Activated naive CD4-positive, alpha-beta T cell treated with anti-CD3 and anti-CD28 coated beads, Interleukin-2, amount 50 U/mL, for 72 hours (primary cell): ENCODE results near the gene MAN1A1. TPM values are rescaled to one million over a fixed set of nuclear protein-coding genes. Genes with fewer than 3 reads are reported as not detected.

Source experiments
- ATAC-seq, 2 donors: fragments of 150-1000 bp; cut with Tn5 transposase; 2 replicates each; pipeline ENCODE4 v1.10.0; 2021; ENCODE audit warnings: mild to moderate bottlenecking in 2 of 2, moderate library complexity in 2 of 2
- DNase-seq, 2 donors: peaks; one replicate each; pipeline ENCODE4 v3.0.0; 2021 to 2022; ENCODE audit warnings: low spot score in 2 of 2
- H3K27ac Mint-ChIP-seq, 2 donors: one replicate each; pipeline ENCODE4 v1.8.0; 2022; ENCODE audit warnings: mild to moderate bottlenecking in 2 of 2, mixed read lengths in 2 of 2
- H3K36me3 Mint-ChIP-seq, 2 donors: one replicate each; pipeline ENCODE4 v1.8.0; 2022; ENCODE audit warnings: mixed read lengths in 2 of 2
- H3K9me3 Mint-ChIP-seq, 2 donors: one replicate each; pipeline ENCODE4 v1.8.0; 2022; ENCODE audit warnings: mixed read lengths in 2 of 2
- total RNA-seq, 2 donors: library from RNA; stranded (reverse); gene quantifications; one replicate each; pipeline ENCODE4 v1.2.3, GENCODE V29; 2022

MAN1A1 gene
- total RNA-seq, 2 donors from 2014 or later, result 18.6 to 25.9 TPM

DNA sequence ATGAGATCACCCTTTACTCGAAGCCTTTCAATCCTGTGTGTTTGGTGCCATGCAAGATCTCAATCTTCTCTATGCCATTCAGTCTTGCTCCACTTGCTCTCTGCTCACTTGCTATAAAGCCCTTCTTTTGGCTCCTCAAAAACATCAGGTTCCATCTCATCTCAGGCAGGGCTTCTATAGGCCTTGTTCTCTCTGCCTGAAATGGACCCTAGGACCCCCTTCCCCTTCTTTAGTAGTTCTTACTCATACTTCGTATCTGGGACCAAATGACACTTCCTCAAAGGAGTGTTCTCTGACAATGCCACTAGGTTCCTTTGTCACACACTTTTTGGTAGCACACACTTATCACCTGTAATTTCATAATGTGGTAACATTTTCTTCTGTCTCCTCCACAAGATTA lies 154.4 kb downstream of the MAN1A1 start:
- Mint-ChIP-seq H3K9me3 (no peaks in the 10 kb centered on the region), H3K36me3 (peaks cover 5 to 11% of the 10 kb centered on the region in 2 donors), H3K27ac (no peak overlapping the region)
- no peak for DNase-seq
- no peak for ATAC-seq

DNA sequence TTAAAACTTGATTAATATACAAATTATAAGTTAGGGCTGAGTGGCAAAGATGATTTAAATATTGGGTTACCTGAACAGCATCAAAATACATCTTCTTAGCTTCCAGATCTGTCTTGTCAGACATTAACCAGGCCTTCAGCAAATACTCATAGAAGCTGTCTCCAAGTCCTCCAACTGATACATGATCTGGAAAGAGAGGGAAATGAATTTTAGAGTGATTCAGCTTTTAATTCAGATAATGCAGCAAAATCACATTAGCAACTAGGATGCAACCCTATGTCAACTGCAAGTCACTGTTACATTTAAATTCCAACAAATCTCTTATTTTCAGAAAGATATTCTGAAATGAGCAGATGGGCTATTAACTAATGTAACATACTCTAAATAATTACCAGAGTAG lies 155.9 kb downstream of the MAN1A1 start:
- H3K9me3 Mint-ChIP-seq, result no peaks in the 10 kb centered on the region
- DNase-seq, result no peak
- H3K27ac Mint-ChIP-seq, result no peak overlapping the region
- peaks cover 5 to 11% of the 10 kb centered on the region in 2 donors for H3K36me3 Mint-ChIP-seq
- no peak for ATAC-seq

- DNase-seq (no peak), ATAC-seq (no peak)
- H3K27ac Mint-ChIP-seq, result no peak overlapping the region
- no peaks in the 10 kb centered on the region for H3K9me3 Mint-ChIP-seq
- peaks cover 5 to 9% of the 10 kb centered on the region in 2 donors for H3K36me3 Mint-ChIP-seq
Measured at GRCh38 chr6:119192200-119192599, 157.4 kb downstream of the MAN1A1 start.

- H3K9me3 Mint-ChIP-seq, result no peaks in the 10 kb centered on the region
- no peak overlapping the region for H3K27ac Mint-ChIP-seq
- DNase-seq (no peak), ATAC-seq (no peak)
- H3K36me3 Mint-ChIP-seq, result peaks cover 0 to 5% of the 10 kb centered on the region in 2 donors
Measured at GRCh38 chr6:119190176-119190575, 159.4 kb downstream of the MAN1A1 start.

DNA sequence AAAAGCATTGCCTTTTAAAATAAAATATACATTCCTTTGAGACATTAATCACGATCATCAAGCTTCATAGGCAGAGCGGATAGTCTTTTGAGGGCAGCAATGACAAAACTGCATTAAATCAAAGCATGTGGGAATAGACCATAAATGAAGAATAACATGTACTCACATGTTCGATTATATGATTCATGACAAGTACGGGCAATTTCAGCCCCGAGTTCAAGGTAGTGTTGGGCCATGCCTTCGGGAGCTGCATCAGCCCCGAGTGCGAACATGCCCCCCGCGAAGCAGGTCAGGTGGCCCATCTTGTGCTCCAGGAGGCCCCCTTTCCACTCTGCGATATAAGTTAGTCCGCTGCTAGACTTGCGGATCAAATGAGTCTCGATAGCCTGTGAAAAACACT lies 160.1 kb downstream of the MAN1A1 start:
- no peak for DNase-seq
- Mint-ChIP-seq H3K9me3 (no peaks in the 10 kb centered on the region), H3K27ac (no peak overlapping the region), H3K36me3 (peaks cover 0 to 5% of the 10 kb centered on the region in 2 donors)
- no peak for ATAC-seq

DNA sequence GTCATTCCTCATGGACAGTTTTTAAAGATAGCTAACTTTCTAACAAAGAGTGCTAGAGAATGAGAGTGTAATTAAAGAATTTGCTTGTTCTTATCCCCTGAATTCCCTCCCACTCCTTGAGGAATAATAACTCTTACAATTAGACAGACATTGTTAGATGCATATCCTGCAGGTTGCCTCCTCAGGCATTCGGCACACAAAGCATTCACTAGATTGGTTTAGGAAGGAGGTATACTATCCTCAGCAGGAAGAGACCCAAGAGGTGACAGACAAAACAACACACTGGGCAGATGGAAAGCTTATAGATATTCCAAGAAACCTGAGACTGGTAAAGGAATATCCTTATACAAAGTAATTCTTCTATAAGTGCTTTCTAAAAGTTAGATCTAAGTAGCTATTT lies 162.0 kb downstream of the MAN1A1 start:
- Mint-ChIP-seq H3K9me3 (no peaks in the 10 kb centered on the region), H3K36me3 (no peaks in the 10 kb centered on the region), H3K27ac (no peak overlapping the region)
- no peak for DNase-seq
- ATAC-seq, result no peak

- no peak for DNase-seq
- Mint-ChIP-seq H3K9me3 (no peaks in the 10 kb centered on the region), H3K27ac (no peak overlapping the region), H3K36me3 (no peaks in the 10 kb centered on the region)
- no peak for ATAC-seq
Measured at GRCh38 chr6:119186490-119186889, 163.1 kb downstream of the MAN1A1 start.

DNA sequence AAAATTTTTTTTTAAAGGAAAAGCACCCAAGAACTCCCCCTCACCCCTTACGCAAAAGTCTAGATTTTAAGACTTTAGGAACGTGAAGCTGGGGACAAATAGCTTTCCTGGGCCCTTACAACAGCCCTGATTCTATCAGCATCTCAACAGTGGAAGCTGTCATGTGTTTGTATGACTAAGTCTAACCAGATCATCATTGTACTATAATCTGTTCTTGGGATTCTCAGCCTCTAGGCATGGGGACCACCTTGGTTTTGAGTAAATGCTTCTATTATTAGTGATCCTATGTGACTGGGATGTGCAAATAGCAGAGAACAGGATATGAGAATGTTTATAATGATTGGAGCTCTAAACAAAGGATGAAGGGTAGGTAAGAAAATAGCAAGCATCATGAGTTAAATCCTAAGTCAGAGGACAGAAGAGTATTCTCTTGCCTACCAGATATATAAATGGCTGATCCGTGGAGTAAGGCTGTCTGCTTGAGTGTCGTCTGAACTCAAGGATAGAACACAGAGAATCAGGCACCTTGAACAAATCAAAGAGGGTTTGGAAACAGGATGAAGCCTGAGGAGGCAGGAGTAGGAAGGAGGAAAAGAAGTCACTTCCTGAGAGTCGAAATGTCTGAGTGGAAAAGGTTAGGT lies 165.4 kb downstream of the MAN1A1 start:
- no peaks in the 10 kb centered on the region for H3K9me3 Mint-ChIP-seq
- DNase-seq (no peak), ATAC-seq (no peak)
- H3K27ac Mint-ChIP-seq, result no peak overlapping the region
- no peaks in the 10 kb centered on the region for H3K36me3 Mint-ChIP-seq

DNA sequence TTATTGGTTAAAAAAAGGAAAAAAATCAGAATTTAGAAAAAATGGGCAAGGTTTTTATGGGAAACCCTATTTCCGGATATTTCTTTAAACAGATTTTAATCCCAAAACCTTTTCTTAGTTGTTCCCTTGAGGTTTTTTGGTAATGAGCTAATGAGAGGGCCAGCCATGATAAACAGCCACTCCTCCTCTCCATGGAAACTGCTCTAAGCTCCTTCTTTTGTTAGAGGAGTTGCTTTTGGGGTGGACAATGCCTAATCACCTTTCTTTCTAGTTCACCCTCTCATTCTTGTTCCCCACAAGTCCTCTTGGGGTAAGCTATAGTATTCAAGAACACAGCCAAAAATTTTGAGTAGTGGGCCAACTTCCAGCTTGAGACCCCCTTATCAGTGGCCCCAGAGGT lies 166.1 kb downstream of the MAN1A1 start:
- ATAC-seq (no peak), DNase-seq (no peak)
- Mint-ChIP-seq H3K36me3 (no peaks in the 10 kb centered on the region), H3K27ac (no peak overlapping the region), H3K9me3 (no peaks in the 10 kb centered on the region)

DNA sequence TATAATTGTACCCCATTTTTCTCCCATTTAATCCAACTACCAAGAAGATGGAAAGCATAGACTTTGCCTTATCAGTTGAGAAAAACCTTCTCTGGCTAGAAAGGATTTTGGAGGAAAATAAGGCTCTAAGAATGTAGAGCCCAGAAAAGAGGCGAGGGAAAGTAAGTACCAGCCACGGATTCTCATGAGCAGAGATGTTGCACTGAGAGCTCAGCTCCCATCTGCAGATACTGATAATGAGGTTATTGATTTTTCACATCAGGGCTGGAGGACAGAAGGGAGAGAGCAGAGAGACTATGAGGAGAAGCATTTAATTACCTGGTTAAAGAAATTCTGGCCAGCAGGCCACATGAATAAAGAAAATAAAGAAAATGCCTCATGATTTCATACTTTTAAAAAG lies 166.7 kb downstream of the MAN1A1 start:
- ATAC-seq, result no peak
- DNase-seq, result no peak
- Mint-ChIP-seq H3K9me3 (no peaks in the 10 kb centered on the region), H3K36me3 (no peaks in the 10 kb centered on the region), H3K27ac (no peak overlapping the region)

DNA sequence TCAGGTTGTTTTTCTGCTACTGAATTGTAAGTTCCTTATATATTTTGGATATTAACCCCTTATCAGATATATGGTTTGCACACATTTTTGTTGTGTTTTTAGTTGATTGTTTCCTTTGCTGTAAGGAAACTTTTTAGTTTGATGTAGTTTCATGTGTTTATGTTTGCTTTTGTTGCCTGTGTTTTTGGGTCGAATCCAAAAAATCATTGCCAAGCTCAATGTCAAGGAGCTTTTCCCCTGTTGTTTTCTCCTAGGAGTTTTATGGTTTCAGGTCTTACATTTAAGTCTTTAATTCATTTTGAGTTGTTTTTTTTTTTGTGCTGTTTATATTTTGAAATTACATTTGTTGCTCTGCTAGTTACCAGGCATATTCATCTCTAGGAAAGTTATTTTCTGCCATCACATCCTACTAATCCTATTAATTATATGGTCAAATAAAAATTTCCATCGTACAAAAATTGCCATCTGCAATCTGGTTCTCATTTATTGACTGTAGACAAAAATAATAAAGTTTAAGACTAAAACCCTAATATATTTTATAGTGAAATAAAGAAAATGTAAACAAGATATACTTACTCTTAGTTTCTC lies 167.3 kb downstream of the MAN1A1 start:
- DNase-seq, result no peak
- no peak for ATAC-seq
- H3K36me3 Mint-ChIP-seq, result no peaks in the 10 kb centered on the region

DNA sequence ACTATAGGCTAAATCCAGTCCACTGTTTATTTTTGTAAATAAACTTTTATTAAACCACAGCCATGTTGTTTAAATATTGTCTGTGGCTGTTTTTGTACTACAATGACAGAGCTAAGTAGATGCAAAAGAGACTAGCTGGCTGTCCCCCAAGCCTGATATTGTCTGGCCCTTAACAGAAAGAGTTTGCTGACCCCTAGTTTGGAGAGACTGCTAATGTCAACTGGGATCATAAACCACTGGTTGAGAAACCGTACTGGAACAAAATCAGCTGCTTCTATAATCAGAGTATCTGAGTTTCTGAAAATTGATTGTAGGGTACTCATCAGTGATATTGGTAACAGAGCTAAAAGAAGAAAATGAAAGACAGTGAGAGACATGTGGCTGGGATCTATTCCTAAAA lies 168.5 kb downstream of the MAN1A1 start:
- DNase-seq (no peak), ATAC-seq (no peak)
- no peaks in the 10 kb centered on the region for H3K9me3 Mint-ChIP-seq
- no peaks in the 10 kb centered on the region for H3K36me3 Mint-ChIP-seq
- H3K27ac Mint-ChIP-seq, result no peak overlapping the region

More for the DNA sequence above, 167.3 kb downstream of the MAN1A1 start:
- no peaks in the 10 kb centered on the region for H3K9me3 Mint-ChIP-seq
- H3K27ac Mint-ChIP-seq, result no peak overlapping the region

- no peak overlapping the region for H3K27ac Mint-ChIP-seq
- ATAC-seq (peak; percentile 29 to 35), DNase-seq (no peak)
Measured at GRCh38 chr6:119179842-119180241, 169.7 kb downstream of the MAN1A1 start.

GRCh38 chr6:119179062-119179461 lies 170.5 kb downstream of the MAN1A1 start:
- no peak for DNase-seq
- Mint-ChIP-seq H3K27ac (no peak overlapping the region), H3K36me3 (no peaks in the 10 kb centered on the region), H3K9me3 (no peaks in the 10 kb centered on the region)
- ATAC-seq, result no peak

More at GRCh38 chr6:119179842-119180241, 169.7 kb downstream of the MAN1A1 start:
- Mint-ChIP-seq H3K36me3 (no peaks in the 10 kb centered on the region), H3K9me3 (no peaks in the 10 kb centered on the region)

GRCh38 chr6:119176445-119176844 lies 173.1 kb downstream of the MAN1A1 start:
- ATAC-seq, result no peak
- no peak overlapping the region for H3K27ac Mint-ChIP-seq
- DNase-seq, result no peak
- H3K36me3 Mint-ChIP-seq, result no peaks in the 10 kb centered on the region
- no peaks in the 10 kb centered on the region for H3K9me3 Mint-ChIP-seq

DNA sequence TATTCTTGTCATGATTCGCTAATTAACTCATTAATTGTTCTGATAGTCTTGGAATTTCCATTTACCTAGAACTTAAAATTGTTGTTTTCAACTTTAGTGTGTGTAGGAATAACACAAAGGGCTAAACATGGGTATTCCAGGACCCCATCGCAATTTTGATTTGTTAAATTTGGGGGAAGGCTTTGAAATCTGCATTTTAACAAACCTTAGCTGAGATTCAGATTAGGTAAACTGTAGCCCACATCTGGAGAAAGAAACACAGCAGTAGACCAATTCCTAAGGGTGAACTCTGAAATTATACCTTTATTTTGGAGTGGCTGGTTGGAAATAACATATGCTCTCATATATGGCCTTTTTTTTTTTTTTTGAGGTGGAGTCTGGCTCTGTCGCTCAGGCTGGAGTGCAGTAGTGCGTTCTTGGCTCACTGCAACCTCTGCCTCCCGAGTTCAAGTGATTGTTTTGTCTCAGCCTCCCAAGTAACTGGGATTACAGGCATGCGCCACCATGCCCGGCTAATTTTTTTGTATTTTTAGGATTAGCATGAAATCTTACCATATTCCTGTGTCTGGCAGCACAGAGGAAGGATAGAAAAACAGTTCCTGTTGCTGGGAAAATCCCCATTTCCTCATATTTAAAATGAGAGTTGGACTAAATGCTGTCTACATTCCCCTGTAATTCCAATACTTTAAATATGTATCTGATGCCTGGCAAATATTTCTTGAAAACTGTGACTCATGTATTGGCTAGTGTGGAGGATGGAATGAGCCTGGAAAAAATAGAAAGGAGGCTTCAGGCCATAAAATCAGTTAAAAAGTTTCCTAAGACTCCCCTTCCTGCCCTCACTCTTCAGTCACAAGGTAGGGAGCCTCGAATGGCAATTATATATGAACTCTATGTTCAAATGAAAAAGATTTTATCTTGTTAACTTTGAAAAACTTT lies 174.4 kb downstream of the MAN1A1 start:
- ATAC-seq (no peak), DNase-seq (no peak)
- Mint-ChIP-seq H3K9me3 (no peaks in the 10 kb centered on the region), H3K36me3 (no peaks in the 10 kb centered on the region), H3K27ac (no peak overlapping the region)

GRCh38 chr6:119174085-119174445 lies 175.5 kb downstream of the MAN1A1 start:
- no peak overlapping the region for H3K27ac Mint-ChIP-seq
- ATAC-seq (no peak), DNase-seq (no peak)
- no peaks in the 10 kb centered on the region for H3K9me3 Mint-ChIP-seq
- no peaks in the 10 kb centered on the region for H3K36me3 Mint-ChIP-seq
